Colonic mucosa (tissue), 4 donors: ENCODE measurements around the gene SRGAP1. TPM values are rescaled to one million over a fixed set of nuclear protein-coding genes. Genes with fewer than 3 reads are reported as not detected.
"Not testable (repeated sequence)": the region's sequence is repeated elsewhere in the genome, so short reads cannot be mapped to it uniquely, and the experiment has no call there.

Experiments
- DNase-seq: peaks from one replicate; pipeline ENCODE4 v3.0.0-alpha.2; 2020
- H3K27ac ChIP-seq: fragments of 200-600 bp; one replicate; pipeline ENCODE4 v1.8.0; 2021
- H3K27me3 ChIP-seq: fragments of 200-600 bp; one replicate; pipeline ENCODE4 v1.8.0; 2021
- H3K36me3 ChIP-seq: fragments of 200-600 bp; one replicate; pipeline ENCODE4 v1.8.0; 2021
- H3K4me1 ChIP-seq: fragments of 200-600 bp; one replicate; pipeline ENCODE4 v1.8.0; 2021; ENCODE audit warnings: mild to moderate bottlenecking
- H3K4me3 ChIP-seq: fragments of 200-600 bp; one replicate; pipeline ENCODE4 v1.8.0; 2021
- H3K9ac ChIP-seq, 2 donors: one replicate each; pipeline ENCODE4 v1.7.0; 2013; ENCODE audit warnings: control low read depth in 2 of 2, low read depth in 2 of 2, low read length in 2 of 2
- H3K9me3 ChIP-seq: fragments of 200-600 bp; one replicate; pipeline ENCODE4 v1.8.0; 2021
- intact Hi-C: fragments of 100-400 bp; cut with DNase I; formaldehyde crosslinking; loops from one replicate; pipeline ENCODE4 v1.14.1; 2022
- total RNA-seq, 2 donors: library from RNA; stranded (reverse); fragmentation: NEBNext Ultra II Directional in 1 of 2; extraction: Animal tissue kit (Norgen Biotek cat#: 25700) in 1 of 2; gene quantifications; one replicate each; pipeline ENCODE4 v1.2.1, GENCODE V29; 2021
- TF ChIP-seq, protein P1 (sequence below): fragments of 200-600 bp; IDR thresholded peaks from one replicate; pipeline ENCODE4 v1.8.0; 2022; ENCODE audit warnings: antibody characterized with exemption, mild to moderate bottlenecking
- donor health status: healthy.
- donor health status: DM: no; HTN: no; CAD: no.
- donor health status: DM: no; HTN: no; CAD: no.

Gene SRGAP1
- total RNA-seq, 2 donors from 2014 or later: 8.7 to 9.8 TPM

DNA sequence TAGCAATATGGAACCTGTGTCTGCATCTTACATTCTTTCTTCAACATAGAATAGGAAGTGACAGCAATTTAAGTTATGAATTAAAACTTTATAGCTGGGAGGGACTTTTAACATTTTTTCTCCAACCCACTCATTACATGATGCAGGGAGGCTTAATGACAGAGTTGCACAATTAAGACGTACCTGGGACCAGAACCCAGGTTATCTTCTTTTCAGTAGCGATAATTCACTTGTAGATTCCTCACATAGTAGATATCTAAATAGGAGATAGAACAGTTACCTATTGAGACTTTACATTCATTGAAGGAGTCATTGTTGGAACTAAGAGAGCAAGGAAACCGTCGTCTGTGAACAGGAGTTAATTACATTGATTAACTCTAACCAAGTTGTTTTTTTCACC lies 5.1 kb downstream of the SRGAP1 start:
- H3K27ac ChIP-seq: no peak overlapping the region
- TF ChIP-seq, protein P1, sequence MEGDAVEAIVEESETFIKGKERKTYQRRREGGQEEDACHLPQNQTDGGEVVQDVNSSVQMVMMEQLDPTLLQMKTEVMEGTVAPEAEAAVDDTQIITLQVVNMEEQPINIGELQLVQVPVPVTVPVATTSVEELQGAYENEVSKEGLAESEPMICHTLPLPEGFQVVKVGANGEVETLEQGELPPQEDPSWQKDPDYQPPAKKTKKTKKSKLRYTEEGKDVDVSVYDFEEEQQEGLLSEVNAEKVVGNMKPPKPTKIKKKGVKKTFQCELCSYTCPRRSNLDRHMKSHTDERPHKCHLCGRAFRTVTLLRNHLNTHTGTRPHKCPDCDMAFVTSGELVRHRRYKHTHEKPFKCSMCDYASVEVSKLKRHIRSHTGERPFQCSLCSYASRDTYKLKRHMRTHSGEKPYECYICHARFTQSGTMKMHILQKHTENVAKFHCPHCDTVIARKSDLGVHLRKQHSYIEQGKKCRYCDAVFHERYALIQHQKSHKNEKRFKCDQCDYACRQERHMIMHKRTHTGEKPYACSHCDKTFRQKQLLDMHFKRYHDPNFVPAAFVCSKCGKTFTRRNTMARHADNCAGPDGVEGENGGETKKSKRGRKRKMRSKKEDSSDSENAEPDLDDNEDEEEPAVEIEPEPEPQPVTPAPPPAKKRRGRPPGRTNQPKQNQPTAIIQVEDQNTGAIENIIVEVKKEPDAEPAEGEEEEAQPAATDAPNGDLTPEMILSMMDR: no peak

DNA sequence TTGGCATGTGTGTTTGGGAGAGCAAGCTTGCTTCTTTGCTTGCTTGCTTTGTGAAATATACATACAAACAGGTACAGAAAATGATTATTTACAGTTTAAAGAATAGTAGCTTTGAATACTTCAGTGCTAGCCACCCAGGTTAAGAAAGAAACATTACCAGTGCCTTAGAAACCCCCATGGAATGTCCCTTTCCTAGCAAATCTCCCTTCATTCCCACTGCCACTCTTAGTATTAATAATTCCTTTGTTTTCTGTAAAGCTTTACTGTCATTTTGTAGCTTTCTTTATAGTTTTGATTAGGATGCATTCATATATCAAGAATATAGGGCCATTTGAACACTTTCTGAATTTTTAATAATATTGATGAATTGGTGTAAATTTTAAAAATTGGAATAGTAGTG lies 9.5 kb downstream of the SRGAP1 start:
- H3K9ac ChIP-seq: no peak overlapping the region
- no peaks in the 10 kb centered on the region for H3K36me3 ChIP-seq
- intact Hi-C loops: no loop called here
- no peaks in the 10 kb centered on the region for H3K9me3 ChIP-seq
- H3K27ac ChIP-seq: no peak overlapping the region
- no peaks in the 10 kb centered on the region for H3K27me3 ChIP-seq
- TF ChIP-seq, protein P1: no peak
- H3K4me1 ChIP-seq: peaks cover 3% of the 10 kb centered on the region
- no peak for DNase-seq
- no peak overlapping the region for H3K4me3 ChIP-seq

More for the DNA sequence above, 5.1 kb downstream of the SRGAP1 start:
- Histone ChIP-seq H3K9me3 (no peaks in the 10 kb centered on the region), H3K9ac (no peak overlapping the region), H3K36me3 (no peaks in the 10 kb centered on the region), H3K27me3 (no peaks in the 10 kb centered on the region), H3K4me3 (no peak overlapping the region), H3K4me1 (peaks cover 3% of the 10 kb centered on the region)
- intact Hi-C loops: loop anchor here (10.0 kb wide), 2 partner anchors 85 to 235 kb away; no protein-coding TSS in a partner anchor
- DNase-seq: no peak

DNA sequence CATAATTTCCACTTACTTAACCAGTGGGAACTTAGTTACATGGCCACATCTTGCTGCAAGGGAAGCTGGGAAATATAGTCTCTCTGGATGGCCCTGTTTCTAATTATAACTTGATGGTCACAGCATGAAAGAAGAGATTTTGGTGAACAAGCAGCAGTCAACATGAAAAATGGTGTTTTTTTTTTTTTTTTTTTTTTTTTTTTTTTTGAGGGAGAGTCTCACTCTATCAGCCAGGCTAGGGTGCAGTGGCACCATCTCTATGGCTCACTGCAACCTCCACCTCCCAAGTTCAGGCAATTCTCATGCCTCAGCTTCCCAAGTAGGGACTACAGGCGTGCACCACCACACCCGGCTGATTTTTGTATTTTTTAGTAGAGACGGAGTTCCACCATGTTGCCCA lies 10.8 kb downstream of the SRGAP1 start:
- DNase-seq: no peak
- intact Hi-C loops: no loop called here
- H3K9ac ChIP-seq: no peak overlapping the region

DNA sequence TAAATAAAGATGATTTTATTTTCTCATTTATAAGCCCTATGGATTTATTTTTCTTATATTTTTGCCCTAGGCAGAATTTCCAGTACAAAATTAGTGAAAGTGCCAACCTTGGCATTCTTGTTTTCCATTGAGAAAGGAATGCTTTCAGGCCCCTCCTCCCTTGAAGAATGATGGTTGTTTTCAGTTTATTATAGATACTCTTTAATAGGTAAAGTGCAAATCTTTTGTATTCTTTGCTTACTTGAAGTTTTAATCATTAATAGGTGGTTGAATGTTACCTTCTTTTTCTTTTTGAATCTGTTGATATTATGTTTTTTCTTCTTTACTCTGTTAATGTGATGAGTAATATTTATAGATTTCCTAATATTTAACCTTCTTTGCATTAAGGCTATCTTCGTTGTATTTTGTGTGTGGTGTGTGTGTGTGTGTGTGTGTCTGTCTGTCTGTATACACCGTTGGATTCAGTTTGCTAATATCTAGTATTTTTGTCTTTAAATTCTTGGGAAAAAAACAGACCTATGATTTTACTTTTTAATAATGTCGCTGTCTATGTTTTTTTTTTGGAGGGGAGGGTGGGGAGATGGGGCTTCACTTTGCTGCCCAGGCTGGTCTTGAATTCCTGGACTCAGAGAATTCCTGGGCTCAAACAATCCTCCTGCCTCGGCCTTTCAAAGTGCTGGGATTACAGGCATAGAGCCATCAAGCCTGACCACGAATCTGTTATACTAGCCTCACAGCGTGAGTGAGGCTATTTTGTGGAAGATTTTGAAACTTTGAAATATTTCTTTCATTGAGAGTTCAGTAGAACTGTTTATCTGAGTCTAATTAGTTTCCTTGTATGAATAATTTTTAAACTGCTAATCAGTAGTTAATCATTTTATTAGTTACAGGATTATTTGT lies 13.5 kb downstream of the SRGAP1 start:
- Histone ChIP-seq H3K36me3 (no peaks in the 10 kb centered on the region), H3K4me1 (no peaks in the 10 kb centered on the region), H3K4me3 (no peak overlapping the region), H3K9ac (no peak overlapping the region), H3K27ac (no peak overlapping the region), H3K9me3 (no peaks in the 10 kb centered on the region), H3K27me3 (no peaks in the 10 kb centered on the region)
- intact Hi-C loops: no loop called here
- DNase-seq: no peak
- TF ChIP-seq, protein P1: no peak

More for the DNA sequence above, 10.8 kb downstream of the SRGAP1 start:
- Histone ChIP-seq H3K9me3 (no peaks in the 10 kb centered on the region), H3K36me3 (no peaks in the 10 kb centered on the region), H3K27me3 (no peaks in the 10 kb centered on the region), H3K27ac (no peak overlapping the region), H3K4me1 (no peaks in the 10 kb centered on the region), H3K4me3 (no peak overlapping the region)
- TF ChIP-seq, protein P1: no peak

DNA sequence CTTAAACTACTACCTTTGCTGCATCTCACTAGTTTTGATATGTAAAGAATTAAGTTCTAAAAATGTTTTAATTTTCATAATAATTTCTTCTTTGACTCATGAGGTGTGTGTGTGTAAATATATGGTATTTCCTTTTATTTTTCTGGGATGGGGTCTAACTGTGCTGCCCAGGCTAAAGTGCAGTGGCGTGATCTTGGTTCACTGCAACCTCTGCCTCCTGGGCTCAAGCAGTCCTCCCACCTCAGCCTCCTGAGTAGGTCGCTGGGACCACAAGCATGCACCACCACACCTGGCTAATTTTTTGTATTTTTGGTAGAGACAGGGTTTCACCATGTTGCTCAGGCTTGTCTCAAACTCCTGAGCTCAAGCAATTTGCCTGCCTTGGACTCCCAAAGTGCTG lies 15.4 kb downstream of the SRGAP1 start:
- H3K27me3 ChIP-seq, DNase-seq, intact Hi-C loops: not testable (repeated sequence)

More for the DNA sequence above, 15.4 kb downstream of the SRGAP1 start:
- H3K4me1 ChIP-seq, H3K36me3 ChIP-seq, H3K9ac ChIP-seq, H3K27ac ChIP-seq, H3K9me3 ChIP-seq, H3K4me3 ChIP-seq: not testable (repeated sequence)
